HG03378 (cell line): ENCODE results near the gene NUDT3.

Source experiments
- ATAC-seq: cut with Tn5 transposase; IDR thresholded peaks from one replicate; pipeline ENCODE4 v1.9.1; 2021; ENCODE audit warnings: mild to moderate bottlenecking, moderate library complexity; ENCODE audit not compliant: unreplicated experiment

The NUDT3 gene

DNA sequence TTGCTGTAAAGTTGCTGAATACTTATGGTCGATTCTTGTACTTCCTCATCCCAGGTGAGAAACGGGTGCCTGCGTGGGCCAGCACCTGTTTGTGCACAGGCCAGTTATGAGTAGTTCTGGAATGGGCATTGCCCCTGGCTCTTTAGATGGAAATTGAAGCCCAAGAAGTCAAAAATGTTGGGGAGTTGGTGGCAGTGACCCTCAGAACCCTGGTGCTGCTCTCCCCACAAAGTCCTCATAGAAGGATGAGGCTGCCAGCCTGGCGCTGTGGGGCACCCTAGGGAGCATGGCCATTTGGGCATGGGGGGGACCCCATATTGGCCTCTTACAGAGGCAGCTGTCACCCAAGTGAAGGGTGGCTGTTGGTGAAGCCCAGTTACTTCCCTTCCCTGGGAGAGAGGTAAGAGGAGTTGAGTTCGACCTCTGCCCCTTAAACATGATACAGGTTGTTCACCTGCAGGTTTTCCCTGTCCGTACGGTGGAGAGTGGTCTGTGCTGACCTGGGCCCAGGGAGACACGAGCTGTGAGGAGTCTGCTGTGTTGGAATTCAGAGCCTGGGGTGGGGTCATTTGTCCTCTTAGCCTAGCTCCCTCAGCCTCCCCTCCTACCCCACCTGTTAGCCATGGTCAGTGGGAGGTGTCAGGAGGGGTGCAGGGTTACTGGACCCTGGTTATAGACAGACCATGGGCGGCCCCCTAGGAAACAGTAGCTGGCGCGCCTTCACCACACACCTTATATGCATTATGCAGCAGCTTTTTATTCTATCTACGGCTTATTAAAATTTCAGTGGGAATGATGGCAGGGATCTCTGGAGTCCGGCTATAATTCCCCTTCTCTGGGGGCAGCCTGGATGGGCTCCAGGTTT lies 150.9 kb downstream of the NUDT3 start:
- ATAC-seq = no peak

DNA sequence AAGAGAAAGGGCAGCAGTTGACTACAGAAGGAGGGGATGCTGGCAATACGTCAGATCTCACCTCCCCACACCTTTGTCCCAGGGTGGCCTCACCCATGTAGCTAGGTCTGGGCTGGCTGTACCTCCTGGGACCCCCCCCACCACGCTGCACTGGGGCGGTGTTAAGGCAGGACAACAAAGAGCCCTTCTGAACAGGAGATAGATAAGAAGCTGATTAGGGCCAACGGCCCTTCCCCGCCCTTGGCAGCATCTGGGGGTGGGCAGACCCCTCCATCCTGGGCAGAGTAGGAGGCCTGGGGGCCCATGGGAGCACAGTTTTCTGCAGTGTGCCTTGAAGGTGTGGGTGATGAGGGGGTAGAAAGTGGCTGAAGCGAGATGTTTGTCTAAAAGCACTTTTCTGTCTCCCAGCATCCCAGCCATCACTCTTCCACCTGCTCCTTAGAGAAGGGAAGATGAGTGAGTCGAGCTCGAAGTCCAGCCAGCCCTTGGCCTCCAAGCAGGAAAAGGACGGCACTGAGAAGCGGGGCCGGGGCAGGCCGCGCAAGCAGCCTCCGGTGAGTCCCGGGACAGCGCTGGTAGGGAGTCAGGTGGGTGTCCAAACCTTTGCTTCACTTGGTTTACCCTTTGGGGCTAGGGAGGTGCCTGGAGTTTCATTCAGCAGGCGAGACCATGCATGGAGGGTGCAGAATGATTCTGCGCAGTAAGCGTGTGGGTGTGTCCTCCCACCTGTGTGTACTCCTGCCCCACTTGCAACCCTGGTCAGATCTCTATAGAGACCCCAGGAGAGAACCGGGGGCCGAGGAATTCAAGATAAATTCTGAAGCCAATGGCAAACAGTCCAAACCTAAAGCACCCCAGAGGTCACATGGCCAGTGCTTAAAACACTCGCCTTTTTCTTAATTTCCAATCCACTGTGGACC lies 151.9 kb downstream of the NUDT3 start:
- no peak for ATAC-seq

DNA sequence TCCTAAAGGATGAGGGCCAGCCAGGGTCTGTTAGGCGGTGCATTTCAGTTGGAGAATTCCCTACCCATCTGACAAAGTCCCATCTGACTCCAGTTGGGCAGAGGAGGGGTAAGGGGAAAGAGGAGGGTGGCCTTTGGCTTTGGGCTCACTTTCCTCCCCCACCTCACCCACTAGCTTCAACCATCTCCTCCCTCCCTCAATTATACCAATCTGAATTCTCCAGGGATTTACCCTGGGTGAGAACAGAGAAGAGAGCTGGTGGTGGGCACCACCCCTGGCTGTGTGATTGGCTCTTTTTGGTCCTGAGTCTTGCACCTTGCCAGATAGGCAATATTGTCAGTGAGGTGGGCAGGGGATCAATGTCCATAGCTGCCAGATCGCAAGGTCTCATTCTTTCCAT lies 152.6 kb downstream of the NUDT3 start:
- ATAC-seq = no peak

DNA sequence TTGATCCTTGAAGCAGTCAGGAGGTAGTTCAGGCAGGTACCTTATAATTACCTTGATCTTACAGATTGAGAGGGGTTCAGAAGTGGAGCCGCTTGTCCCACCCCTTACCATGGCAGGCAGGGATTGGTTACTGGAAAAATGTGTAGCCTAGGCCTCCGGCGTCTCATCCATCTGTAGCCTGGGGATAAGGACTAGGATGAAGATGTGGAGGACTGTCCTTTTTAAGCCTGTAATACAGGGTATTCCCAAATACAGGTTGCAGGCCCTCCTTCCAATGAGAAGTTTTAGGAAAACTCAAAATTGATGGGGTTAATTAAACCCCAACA lies 153.0 kb downstream of the NUDT3 start:
- no peak for ATAC-seq

DNA sequence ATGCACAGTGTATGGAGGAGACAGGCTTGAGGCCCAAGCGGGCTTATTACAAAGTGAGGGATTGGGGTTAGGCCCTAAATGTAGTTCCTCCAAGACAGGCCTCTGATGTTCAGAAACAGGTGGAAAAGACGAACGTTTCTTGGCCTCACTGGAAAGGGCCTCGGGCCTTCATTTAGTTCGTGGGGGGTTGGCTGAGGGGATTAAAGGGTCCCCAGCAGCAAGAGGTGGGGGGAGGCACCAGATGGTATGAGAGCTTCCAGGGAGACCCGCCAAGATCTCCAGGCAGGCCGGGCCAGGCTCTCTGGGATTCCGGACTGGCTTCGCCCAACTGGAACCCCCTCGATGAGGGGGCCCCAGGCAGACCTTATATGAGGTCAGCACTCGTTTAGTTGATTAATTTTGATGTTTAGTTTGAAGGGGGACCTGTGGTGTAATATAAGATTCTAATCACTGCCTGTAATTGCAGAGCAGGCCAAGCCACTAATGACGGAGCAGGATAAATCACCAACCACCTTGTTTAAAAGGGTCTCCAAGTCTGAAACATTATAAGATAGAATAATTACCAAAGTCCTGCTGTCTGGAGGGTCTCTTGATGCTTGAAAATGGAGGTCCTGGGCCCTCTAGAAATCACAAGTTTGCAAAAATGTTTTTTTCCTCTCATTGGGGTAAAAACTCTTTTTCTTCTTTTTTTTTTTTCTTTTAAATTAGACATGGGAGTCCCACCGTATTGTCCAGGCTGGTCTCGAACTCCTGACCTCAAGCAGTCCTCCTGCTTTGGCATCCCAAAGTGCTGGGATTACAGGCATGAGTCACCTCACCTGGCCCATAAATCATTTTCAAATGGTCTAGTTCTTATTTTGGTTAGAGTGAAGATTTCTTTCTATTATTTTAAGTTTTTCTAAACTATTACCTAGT lies 153.6 kb downstream of the NUDT3 start:
- ATAC-seq = no peak

DNA sequence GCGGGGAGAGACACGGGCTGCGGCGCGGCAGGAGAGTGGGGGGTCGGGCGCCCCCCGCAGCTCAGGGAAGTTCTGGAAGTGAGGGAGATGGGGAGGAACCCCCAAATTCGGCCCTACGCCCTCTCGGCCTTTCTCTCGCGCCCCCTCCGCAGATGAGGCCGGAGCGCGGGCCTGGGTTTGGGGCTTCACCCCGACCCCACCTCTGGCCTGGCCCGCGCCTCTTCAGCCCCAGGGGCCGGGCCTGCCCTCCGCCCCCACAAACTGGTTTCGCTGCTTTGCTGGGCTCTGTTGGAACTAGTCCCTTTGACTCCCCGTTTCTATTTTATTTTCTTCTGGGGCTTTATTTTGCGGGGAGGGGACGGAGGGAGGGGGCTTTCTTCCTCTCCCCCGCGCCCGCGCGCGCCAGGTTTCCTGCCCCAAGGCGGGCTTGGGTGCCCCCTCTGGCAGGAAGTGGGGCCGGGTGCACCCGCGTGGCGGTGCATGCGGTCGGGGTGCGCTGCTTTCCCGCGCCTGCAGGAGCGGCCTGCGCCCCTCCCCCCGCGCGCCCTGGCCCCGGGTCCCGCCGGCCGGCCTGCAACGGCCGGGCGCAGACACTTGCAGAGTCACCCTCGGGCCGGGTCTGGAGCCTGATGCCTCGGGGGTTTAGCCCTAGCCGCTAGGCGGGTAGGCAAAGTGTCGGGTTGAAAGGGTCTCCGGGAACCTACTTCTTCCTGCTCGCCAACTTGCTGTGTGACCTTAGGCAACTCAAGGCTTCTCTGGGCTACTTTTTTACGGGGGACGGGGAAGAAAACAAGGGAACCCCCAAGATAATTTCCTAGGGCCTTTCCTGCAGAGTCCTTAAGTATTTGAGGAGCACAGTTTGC lies 154.5 kb downstream of the NUDT3 start:
- no peak for ATAC-seq

DNA sequence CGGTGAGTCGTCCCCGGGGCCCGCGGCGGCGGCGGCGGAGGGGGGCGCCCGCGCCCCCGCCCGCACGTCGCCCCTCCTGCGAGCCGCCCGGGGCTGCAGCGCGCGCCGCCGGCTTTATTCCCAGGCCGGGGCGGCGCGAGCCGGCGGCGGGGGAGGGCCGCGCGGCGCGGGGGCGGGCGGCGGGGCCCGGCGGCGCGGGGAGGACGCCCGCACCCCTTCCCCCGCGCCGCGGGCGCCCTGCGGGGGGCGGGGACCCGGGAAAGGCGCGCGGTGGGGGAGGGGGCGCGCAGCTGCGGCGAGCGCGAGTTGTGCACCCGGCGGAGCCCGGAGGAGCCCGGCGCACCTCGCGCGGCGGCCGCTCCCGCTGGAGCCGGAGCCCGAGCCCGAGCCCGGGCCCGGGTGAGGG lies 155.2 kb downstream of the NUDT3 start:
- no peak for ATAC-seq

DNA sequence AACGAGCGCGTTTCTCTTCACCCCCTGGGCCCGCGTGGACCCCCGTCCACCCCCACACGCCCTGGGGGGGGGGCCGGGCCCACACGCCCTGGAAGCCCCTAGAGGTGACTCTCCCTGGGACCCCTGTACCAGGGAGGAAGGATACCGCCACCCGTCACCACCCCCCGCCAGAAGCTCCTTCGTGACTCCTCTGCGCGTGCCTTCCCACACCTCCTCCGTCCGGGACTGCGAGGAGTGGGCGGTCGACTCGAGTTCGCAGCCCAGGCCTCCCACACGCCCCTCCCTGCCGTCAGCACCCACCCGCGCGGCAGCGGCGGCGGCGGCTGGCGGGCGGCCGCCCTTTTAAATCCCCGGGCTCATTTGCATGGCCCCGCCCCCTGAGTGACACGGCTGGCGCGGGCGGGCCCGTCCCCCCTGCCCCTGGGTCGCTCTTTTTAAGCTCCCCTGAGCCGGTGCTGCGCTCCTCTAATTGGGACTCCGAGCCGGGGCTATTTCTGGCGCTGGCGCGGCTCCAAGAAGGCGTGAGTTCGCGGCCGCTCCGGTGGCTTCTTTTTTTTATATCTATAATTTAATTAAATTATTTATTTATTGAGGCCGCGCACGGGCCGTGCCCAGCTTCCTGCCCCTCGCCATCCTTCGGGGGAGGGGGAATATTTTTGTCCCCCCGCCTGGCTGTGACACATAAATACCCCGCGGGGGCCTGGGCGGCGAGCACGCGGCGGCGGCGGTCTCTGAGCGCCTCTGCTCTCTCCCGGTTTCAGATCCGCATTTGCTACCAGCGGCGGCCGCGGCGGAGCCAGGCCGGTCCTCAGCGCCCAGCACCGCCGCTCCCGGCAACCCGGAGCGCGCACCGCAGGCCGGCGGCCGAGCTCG lies 155.8 kb downstream of the NUDT3 start, which contains the start of gene HMGA1:
Gene HMGA1, plus strand, starts transcription at position 431 of the 873 bp plus-strand sequence. CDS start 3,908 bp downstream, outside the sequence.
- ATAC-seq = peak; percentile 45

DNA sequence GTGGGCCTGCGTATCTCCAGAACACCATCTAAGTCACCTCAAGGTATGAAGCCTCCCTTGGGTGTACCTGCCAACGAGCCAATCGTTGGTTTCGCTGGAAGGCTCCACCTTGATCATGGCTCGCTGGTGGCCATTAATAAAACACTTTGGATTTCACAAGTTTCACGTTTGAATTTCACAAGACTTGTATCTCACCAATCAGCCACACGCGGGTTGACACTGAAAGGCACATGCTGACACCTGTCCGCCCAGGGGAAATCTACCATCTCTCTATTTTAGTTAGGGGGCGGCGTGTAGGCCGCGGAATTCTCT lies 156.4 kb downstream of the NUDT3 start:
- ATAC-seq = peak; percentile 13

DNA sequence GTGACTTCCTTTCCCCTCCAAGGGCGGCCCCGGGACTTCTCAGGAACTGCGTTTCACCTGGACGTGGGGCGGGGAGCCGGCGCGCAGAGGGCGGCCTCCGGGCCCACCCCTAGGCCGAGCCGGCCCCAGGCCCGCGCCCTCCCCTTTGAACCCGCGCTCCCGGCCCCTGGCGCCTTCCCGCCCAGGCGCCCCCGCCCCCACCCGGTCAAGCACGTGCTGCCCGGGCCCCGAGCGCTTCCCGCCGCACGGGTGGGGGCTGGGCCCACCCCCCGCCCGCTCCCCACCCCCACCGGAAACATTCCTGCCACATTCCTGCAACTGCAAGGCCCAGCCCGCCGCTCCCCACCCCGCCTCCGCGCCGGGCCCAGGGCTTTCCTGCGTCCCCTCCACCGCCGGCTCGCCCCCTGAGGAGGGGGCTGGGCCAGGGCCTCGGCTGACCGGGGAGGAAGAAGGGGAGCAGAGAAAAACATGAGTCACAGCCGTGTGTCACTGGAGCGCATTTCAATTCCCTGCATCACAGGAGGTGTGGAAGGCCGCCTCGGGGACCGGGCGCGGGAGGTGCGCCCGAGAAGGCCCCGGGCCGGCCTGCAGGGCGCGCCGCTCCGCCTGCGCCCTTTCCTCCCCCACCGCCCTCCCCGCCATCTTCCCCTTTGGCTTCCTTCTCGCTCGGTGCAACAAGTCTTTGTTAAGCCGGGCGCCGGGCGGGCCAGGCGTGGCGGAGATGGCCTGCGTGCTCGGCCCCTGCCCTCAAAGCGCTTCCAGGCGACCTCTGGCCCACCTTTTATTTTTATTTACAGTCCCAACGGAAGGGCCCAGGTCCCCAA lies 156.9 kb downstream of the NUDT3 start:
- no peak for ATAC-seq

DNA sequence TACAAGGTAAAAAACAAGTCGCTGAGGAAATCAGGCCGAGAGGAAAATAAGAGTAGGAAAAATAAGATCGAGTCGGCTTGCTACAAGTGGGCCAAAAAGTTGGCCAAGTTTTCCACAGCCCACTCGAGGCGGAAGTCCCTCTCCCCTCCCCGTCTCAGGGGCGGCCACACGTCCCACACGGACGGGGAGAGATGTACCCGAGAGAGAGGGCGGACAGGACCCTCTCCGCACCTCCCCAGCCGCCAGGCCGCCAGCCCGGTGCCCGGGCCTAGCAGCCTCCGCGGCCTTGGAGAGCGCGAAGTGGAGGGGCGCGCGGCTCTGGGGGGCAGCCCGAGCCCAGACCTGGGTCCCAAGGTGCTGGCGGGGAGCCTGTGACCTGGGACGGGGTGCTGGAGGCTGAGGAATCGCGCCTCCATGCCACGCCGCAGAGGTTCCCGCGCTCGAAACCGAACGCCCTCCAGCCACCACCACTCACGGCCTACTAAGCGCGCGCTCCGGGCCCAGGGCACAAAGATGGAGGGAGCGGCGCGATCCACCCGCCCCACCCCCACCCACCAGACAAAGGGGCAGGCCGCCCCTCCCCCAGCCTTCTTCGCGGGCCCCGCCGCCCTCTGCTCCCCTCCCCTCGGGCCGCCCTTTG lies 157.7 kb downstream of the NUDT3 start:
- no peak for ATAC-seq

DNA sequence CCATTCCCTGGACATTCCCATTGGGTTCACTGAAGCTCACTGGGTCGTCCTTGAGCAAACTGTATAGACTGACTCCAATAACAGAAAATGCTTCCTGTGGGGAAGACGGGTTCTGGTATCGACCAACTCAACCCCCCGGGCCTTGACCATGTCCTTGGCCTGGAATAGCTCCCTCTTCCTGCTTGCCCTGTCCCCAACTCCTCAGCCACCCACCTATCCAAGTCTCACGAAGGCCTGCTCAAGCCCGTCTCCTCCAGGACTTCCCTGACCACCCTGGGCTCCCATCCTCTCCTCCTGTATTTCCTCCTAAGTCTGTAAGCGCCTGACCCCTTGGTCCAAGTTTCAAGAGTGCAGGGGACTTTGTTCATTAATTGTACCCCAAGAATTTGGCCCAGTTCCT lies 158.6 kb downstream of the NUDT3 start:
- no peak for ATAC-seq

DNA sequence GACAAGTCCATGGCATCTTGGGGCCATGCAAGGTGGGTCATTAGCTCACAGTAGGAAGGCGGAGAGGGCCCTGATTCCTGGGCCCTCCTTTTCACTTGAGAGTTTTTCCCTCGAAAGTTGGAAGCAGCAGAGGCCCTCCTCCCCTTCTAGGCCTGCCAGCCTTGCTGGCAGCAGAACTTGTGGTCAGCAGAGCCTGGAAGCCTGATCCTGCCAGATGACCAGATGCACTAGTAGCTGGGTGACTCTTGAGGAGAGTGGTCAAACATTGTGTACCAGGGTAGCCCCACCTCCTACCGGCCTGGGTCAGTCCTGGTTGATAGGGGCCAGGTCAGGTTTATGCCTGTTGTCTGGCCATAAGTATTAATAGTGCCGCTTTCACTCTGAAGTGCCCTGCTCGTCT lies 159.6 kb downstream of the NUDT3 start:
- no peak for ATAC-seq

DNA sequence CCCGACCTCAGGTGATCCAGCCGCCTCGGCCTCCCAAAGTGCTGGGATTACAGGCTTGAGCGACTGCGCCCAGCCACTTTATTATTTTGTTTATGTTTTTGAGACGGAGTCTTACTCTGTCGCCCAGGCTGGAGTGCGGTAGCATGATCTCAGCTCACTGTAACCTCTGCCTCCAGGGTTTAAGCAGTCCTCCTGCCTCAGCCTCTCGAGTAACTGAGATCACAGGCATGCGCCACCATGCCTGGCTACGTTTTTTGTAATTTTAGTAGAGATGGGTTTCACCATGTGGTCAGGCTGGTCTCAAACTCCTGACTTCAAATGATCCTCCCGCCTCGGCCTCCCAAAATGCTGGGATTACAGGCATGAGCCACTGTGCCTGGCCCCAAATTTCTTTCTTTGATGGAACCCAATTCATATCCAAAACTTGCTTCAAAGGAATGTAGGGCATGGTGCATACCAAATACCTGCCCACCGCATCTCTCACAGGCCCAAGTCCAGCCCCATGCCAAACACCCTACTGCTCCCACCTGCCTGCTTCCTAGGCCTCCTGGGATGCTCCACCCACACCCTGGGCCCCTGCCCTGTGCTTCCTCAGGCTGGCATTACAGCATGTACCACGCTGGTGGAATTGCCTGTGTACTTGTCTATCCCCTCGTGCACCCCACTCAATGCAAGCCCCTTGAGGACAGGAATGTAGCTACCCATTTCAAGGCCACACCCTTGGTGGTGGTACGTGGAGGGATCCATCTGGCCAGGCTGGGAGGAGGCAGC lies 160.7 kb downstream of the NUDT3 start:
- no peak for ATAC-seq

DNA sequence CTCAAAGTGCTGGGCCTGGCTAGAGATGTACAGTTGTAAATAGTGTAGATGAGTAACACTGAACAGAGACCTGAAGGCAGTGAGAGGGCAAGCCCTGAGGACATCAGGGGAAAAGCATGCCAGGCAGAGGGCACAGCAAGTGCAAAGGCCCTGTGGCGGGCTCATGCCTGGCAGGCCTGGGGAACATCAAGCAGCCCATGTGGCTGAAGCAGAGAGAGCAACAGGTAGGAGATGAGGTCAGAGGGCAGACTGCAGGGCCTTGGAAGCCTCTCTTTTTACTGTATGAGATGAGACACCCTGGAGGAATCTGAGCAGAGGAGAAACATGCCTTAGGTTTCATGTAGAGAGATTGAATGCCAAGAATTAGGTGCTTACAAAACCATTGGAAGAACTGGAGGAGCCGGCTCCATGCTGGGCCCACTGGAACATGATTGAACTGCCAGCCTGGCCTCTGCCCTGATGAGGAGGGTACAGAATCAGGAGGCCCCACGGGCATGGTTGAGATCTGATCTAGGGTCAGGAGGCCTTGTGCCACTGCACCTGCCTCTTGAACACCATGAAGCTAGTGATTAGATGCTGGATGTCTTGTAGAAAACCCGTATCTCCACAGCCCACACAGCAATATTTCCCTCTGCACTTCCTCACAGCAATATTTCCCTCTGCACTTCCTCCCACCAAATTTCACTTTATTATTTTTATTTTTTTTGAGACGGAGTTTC lies 161.7 kb downstream of the NUDT3 start:
- ATAC-seq = no peak

DNA sequence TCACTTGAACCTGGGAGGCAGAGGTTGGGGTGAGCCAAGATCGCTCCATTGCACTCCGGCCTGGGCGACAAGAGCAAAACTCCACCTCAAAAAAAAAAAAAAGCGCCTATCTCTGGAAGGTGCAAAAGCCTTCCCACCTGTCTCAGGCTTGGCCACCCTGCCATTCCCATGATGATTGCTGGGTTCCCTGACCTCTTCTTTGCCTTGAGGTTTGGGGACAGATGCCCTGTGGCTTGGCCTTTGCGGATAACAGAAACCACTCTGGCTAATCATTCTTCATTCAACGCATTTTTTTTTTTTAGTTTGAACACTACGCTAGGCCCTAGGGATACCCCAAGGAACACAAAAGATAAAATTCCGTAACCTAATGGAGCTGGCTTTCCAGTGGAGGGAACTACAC lies 162.6 kb downstream of the NUDT3 start:
- ATAC-seq = no peak
